Tracheal epithelial cell (primary cell): ENCODE results near the gene RIPK3. TPM values are rescaled to one million over a fixed set of nuclear protein-coding genes. Genes with fewer than 3 reads are reported as not detected.

Experiments
- total RNA-seq: library from RNA; depleted of rRNA; stranded (reverse); fragments of >200 nt; gene quantifications from 2 replicates; pipeline ENCODE4 v1.2.1, GENCODE V29; 2014

The RIPK3 gene
- total RNA-seq, result 2.1 and 5.1 TPM in 2 replicates

GRCh38 chr14:24339284-24340151 lies at the start of gene RIPK3:
Gene RIPK3, minus strand, starts transcription at chr14:24339991. Its CDS starts 165 bp downstream, at chr14:24339826.

GRCh38 chr14:24367514-24368211 lies 27.9 kb upstream of the RIPK3 start, which contains the start of gene NFATC4:
Gene NFATC4, plus strand, starts transcription at chr14:24368184. Its CDS starts 157 bp downstream, at chr14:24368341.

GRCh38 chr14:24334431-24335291 lies 5.1 kb downstream of the RIPK3 start, which contains the start of gene ADCY4:
Gene ADCY4, minus strand, starts transcription at chr14:24335071. Its CDS starts 419 bp downstream, at chr14:24334652.

GRCh38 chr14:24310646-24311604 lies 28.9 kb downstream of the RIPK3 start, which contains the start of gene LTB4R:
Gene LTB4R, plus strand, starts transcription at chr14:24311502. Its CDS starts 4,150 bp downstream, at chr14:24315652.

GRCh38 chr14:24309538-24310264 lies 30.1 kb downstream of the RIPK3 start, which contains the start of gene LTB4R2:
Gene LTB4R2, plus strand, starts transcription at chr14:24310140. Its CDS starts 525 bp downstream, at chr14:24310665.

GRCh38 chr14:24307575-24308341 lies 32.0 kb downstream of the RIPK3 start, which contains the start of gene CIDEB:
Gene CIDEB, minus strand, starts transcription at chr14:24307977. Its CDS starts 119 bp downstream, at chr14:24307858.

GRCh38 chr14:24299255-24300191 lies 40.3 kb downstream of the RIPK3 start, which contains the start of the genes DHRS1 and NOP9:
Gene DHRS1, minus strand, starts transcription at chr14:24299780. Its CDS starts 674 bp downstream, at chr14:24299106.
Gene NOP9, plus strand, starts transcription at chr14:24299850. Its CDS starts 105 bp downstream, at chr14:24299955.

Other genes with a start within 250 kb of the RIPK3 start
- gene PCK2, start 245.7 kb downstream of the RIPK3 start, total RNA-seq, result 57.1 and 93.8 TPM in 2 replicates
- 70.1 and 80.1 TPM in 2 replicates for gene DCAF11, start 225.2 kb downstream of the RIPK3 start, total RNA-seq
- 0.96 and 1.9 TPM in 2 replicates for gene NRL, start 225.0 kb downstream of the RIPK3 start, total RNA-seq
- under 0.01 and 0.24 TPM in 2 replicates for gene FITM1, start 209.3 kb downstream of the RIPK3 start, total RNA-seq
- 92.9 and 152 TPM in 2 replicates for gene PSME1, start 203.8 kb downstream of the RIPK3 start, total RNA-seq
- 11.7 and 12.8 TPM in 2 replicates for gene EMC9, start 198.4 kb downstream of the RIPK3 start, total RNA-seq
- 33.7 and 78.8 TPM in 2 replicates for gene PSME2, start 193.4 kb downstream of the RIPK3 start, total RNA-seq
- 23.9 and 49.0 TPM in 2 replicates for gene RNF31, start 192.5 kb downstream of the RIPK3 start, total RNA-seq
- gene IRF9, start 178.7 kb downstream of the RIPK3 start, total RNA-seq, result 16.8 and 62.9 TPM in 2 replicates
- 1.7 and 6.0 TPM in 2 replicates for gene REC8, start 167.9 kb downstream of the RIPK3 start, total RNA-seq
- gene IPO4, start 151.2 kb downstream of the RIPK3 start, total RNA-seq, result 45.6 and 64.3 TPM in 2 replicates
- gene TM9SF1, start 144.6 kb downstream of the RIPK3 start, total RNA-seq, result 63.9 and 79.9 TPM in 2 replicates
- not detected in 2 replicates for gene TSSK4, start 134.3 kb downstream of the RIPK3 start, total RNA-seq
- 32.8 and 40.7 TPM in 2 replicates for gene CHMP4A, start 126.5 kb downstream of the RIPK3 start, total RNA-seq
- gene MDP1, start 123.9 kb downstream of the RIPK3 start, total RNA-seq, result 10.8 and 14.7 TPM in 2 replicates
- 91.6 and 113 TPM in 2 replicates for gene NEDD8, start 107.6 kb downstream of the RIPK3 start, total RNA-seq
- 95.1 and 97.1 TPM in 2 replicates for gene GMPR2, start 107.1 kb downstream of the RIPK3 start, total RNA-seq
- 53.1 and 287 TPM in 2 replicates for gene TINF2, start 97.4 kb downstream of the RIPK3 start, total RNA-seq
- 69.1 and 167 TPM in 2 replicates for gene TGM1, start 76.8 kb downstream of the RIPK3 start, total RNA-seq
- 53.9 and 65.1 TPM in 2 replicates for gene RABGGTA, start 68.4 kb downstream of the RIPK3 start, total RNA-seq
- 23.0 and 29.4 TPM in 2 replicates for gene DHRS1, start 40.2 kb downstream of the RIPK3 start, total RNA-seq
- 26.6 and 41.4 TPM in 2 replicates for gene NOP9, start 40.1 kb downstream of the RIPK3 start, total RNA-seq
- gene CIDEB, start 32.0 kb downstream of the RIPK3 start, total RNA-seq, result 1.4 and 6.0 TPM in 2 replicates
- 30.3 and 32.5 TPM in 2 replicates for gene LTB4R2, start 29.9 kb downstream of the RIPK3 start, total RNA-seq
- gene LTB4R, start 28.5 kb downstream of the RIPK3 start, total RNA-seq, result 13.5 and 13.6 TPM in 2 replicates
- 1.7 TPM in 1 of 2 replicates, not detected in the other for gene ADCY4, start 4.9 kb downstream of the RIPK3 start, total RNA-seq
- 10.6 and 17.3 TPM in 2 replicates for gene NFATC4, start 28.2 kb upstream of the RIPK3 start, total RNA-seq
- gene NYNRIN, start 59.0 kb upstream of the RIPK3 start, total RNA-seq, result 7.0 and 8.4 TPM in 2 replicates
- gene CBLN3, start 89.7 kb upstream of the RIPK3 start, total RNA-seq, result 0.64 and 0.96 TPM in 2 replicates
- gene KHNYN, start 90.0 kb upstream of the RIPK3 start, total RNA-seq, result 95.7 and 155 TPM in 2 replicates
- gene SDR39U1, start 102.8 kb upstream of the RIPK3 start, total RNA-seq, result 4.5 and 5.1 TPM in 2 replicates
- not detected in 2 replicates for gene CMA1, start 168.3 kb upstream of the RIPK3 start, total RNA-seq
- not detected in 2 replicates for gene CTSG, start 236.3 kb upstream of the RIPK3 start, total RNA-seq